GM21423 (cell line): ENCODE results near the gene ICAM5.
A peak's percentile ranks its signal among the peaks of the same experiment; 100 is the strongest.
"Not testable (repeated sequence)": the region's sequence is repeated elsewhere in the genome, so short reads cannot be mapped to it uniquely, and the experiment has no call there.

Experiments used
- ATAC-seq: cut with Tn5 transposase; IDR thresholded peaks from one replicate; pipeline ENCODE4 v1.9.1; 2021; ENCODE audit warnings: mild to moderate bottlenecking, moderate library complexity; ENCODE audit not compliant: unreplicated experiment

Gene ICAM5

DNA sequence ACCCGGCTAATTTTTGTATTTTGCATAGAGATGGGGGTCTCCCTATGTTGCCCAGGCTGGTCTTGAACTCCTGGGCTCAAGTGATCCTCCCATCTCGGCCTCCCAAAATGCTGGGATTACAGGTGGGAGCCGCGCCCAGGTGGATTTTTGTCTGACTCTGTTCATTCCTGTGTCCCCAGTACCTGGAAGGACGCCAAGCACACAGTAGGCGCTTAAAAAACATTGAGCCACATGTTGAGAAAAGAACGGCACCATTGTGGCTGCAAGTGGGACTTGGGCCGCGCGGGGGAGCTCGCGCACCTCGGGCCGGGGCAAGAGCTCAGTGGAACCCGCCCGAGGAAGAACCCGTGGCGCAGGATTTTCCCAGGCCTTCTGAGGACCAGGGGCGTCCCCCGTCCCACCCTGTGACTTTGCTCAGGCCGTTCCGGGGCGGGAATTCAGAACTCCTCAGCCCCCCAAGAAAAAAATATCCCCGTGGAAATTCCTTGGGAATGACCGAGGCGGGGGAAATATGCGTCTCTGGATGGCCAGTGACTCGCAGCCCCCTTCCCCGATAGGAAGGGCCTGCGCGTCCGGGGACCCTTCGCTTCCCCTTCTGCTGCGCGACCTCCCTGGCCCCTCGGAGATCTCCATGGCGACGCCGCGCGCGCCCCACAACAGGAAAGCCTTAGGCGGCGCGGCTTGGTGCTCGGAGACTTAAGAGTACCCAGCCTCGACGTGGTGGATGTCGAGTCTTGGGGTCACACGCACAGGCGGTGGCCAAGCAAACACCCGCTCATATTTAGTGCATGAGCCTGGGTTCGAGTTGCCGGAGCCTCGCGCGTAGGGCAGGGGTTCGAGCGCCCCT is 20.2 kb upstream of the ICAM5 start:
- peak; percentile 31 for ATAC-seq

DNA sequence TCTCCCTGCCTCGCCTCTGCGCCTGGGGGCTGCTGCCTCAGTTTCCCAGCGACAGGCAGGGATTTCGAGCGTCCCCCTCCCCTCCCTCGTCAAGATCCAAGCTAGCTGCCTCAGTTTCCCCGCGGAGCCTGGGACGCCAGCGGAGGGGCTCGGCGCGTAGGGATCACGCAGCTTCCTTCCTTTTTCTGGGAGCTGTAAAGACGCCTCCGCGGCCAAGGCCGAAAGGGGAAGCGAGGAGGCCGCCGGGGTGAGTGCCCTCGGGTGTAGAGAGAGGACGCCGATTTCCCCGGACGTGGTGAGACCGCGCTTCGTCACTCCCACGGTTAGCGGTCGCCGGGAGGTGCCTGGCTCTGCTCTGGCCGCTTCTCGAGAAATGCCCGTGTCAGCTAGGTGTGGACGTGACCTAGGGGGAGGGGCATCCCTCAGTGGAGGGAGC is 19.6 kb upstream of the ICAM5 start:
- peak; percentile 42 for ATAC-seq

DNA sequence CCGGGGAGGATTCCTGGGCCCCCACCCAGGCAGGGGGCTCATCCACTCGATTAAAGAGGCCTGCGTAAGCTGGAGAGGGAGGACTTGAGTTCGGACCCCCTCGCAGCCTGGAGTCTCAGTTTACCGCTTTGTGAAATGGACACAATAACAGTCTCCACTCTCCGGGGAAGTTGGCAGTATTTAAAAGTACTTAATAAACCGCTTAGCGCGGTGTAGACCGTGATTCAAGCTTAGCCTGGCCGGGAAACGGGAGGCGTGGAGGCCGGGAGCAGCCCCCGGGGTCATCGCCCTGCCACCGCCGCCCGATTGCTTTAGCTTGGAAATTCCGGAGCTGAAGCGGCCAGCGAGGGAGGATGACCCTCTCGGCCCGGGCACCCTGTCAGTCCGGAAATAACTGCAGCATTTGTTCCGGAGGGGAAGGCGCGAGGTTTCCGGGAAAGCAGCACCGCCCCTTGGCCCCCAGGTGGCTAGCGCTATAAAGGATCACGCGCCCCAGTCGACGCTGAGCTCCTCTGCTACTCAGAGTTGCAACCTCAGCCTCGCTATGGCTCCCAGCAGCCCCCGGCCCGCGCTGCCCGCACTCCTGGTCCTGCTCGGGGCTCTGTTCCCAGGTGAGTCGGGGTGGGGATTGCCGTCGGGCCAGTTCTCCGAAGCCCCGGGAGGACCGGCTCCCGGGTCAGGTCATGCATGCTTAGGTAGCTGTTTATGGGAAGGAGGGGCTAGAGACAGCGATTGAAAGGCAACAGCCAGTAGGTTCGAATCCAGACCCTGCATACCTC is 18.9 kb upstream of the ICAM5 start, which contains the start of gene ICAM1:
Gene ICAM1, plus strand, starts transcription at position 505 of the 779 bp plus-strand sequence. Its CDS starts 40 bp downstream, at position 545.
- ATAC-seq = peak; percentile 50

DNA sequence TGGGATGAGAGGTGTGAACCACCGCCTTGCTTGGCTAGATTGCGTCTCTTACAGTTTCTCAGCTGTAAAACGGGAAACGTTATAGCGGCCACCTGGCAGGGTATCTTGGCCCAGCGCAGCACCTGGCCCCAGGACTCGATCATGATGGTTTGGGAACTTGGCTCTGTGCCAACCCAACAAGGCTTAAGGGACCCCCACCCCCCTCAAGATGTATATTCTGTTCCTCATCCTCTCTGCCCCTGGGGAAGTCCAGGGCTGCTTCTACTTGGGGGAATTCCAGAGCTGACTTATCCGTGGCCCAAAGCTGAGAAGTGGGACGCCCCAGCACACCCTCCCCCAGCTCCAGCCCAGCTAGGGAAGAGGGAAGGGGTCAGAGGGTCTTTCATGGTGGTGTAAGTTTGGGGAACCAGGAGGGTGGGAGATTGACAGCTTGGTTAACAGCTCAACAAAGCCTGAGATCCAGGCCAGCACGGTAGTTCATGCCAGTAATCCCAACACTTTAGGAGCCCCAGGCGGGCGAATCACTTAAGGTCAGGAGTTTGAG is 18.1 kb upstream of the ICAM5 start:
- peak; percentile 19 for ATAC-seq

DNA sequence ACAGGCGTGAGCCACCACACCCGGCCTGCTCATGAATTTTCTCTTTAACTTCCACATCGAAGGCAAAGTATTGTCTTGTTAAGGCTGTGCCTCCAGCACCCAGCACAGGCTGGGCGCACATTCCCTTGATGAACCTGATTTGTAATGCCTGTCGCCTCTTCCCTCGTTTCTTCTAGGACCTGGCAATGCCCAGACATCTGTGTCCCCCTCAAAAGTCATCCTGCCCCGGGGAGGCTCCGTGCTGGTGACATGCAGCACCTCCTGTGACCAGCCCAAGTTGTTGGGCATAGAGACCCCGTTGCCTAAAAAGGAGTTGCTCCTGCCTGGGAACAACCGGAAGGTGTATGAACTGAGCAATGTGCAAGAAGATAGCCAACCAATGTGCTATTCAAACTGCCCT is 15.2 kb upstream of the ICAM5 start:
- no peak for ATAC-seq

DNA sequence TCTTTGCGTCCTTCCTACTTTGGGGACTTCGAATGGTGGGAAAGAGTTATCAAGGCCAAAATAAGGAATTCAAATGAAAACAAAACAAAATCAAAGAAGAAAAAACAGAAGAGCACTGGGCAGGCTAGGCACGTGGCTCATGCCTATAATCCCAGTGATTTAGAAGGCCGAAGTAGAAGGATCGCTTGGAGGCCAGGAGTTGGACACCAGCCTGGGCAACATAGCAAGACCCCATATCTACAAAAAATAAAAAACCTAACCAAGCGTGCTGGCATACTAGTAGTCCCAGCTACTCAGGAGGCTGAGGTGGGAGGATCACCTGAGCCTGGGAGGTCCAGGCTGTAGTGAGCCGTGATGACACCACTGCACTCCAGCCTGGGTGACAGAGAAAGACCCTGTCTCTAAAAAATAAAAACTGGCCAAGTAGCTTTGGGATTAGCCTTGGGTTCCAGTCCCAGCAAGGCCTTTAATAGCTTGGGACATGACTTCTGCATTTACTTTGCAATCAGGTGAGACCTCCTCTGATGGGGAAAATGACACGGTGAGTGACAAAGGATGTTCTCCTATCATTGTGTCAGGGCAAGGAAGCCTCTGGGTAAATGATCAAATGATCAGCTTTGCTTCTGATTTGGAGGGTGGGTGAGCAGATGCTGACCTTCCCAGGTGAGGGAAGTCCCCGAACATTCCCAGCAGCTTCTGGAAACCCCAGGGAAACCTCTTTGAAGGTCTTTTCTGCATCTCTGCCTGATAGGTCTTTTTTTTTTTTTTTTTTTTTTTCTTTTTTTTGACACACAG is 11.8 kb upstream of the ICAM5 start:
- no peak for ATAC-seq

DNA sequence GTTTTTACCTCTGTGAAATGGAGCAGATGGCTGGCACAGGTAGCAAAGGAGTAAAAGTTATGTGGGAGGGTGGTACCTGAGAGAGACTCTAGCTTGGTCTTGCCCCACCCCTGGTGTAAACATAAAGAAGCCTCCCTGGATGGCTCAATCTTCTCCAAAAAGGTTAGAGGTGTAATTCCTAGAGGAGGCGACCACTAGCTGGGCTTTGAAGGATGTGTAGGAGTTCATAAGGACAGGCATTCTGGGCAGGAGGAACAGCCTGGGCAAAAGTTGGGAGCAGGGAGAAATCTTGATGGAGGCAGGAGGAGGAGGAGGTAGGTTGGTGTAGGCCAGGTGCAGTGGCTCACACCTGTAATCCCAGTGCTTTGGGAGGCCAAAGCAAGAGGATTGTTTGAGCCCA is 10.8 kb upstream of the ICAM5 start:
- ATAC-seq = no peak

DNA sequence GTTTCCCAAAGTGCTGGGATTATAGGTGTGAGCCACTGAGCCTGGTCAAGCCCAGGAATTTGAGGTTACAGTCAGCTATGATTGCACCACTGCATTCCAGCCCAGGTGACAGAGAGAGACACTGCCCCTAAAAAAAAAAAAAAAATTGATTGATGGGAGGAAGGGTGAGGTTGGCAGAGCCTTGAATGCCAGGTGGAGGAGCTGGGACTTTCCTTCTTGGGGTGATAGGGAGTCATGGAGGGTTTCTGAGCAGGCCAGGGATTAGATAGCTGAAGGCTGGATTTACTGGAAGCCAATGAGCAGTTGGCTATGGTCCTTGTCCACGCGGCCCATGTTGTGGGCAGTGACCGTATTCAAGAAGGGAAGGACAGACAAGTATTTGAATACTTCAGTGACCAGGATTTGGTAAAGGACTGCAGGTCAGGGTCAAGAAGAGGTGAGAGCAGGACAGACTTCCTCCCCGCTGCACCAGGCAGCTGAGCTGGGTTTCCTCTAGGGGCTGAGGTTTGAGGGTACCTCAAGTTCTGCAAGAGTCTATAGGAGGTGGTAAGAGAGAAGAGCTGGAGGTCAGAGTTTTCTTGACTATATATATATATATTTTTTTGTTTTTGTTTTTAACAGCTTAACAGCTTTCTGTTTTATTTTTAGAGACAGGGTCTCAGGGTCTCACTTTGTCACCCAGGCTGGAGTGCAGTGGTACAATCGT is 9.9 kb upstream of the ICAM5 start:
- ATAC-seq = no peak

DNA sequence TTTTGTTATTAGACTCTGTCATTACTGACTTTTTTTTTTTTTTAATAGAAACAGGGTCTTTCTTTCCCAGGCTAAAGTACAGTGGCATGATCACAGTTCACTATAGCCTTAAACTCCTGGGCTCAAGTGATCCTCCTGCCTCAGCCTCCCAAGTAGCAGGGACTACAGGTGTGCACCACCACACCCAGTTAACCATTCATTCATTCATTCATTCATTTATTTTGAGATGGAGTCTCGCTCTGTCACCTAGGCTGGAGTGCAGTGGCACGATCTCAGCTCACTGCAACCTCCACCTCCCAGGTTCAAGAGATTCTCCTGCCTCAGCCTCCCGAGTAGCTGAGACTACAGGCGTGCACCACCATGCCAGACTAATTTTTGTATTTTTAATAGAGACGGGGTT is 7.7 kb upstream of the ICAM5 start:
- ATAC-seq = not testable (repeated sequence)

DNA sequence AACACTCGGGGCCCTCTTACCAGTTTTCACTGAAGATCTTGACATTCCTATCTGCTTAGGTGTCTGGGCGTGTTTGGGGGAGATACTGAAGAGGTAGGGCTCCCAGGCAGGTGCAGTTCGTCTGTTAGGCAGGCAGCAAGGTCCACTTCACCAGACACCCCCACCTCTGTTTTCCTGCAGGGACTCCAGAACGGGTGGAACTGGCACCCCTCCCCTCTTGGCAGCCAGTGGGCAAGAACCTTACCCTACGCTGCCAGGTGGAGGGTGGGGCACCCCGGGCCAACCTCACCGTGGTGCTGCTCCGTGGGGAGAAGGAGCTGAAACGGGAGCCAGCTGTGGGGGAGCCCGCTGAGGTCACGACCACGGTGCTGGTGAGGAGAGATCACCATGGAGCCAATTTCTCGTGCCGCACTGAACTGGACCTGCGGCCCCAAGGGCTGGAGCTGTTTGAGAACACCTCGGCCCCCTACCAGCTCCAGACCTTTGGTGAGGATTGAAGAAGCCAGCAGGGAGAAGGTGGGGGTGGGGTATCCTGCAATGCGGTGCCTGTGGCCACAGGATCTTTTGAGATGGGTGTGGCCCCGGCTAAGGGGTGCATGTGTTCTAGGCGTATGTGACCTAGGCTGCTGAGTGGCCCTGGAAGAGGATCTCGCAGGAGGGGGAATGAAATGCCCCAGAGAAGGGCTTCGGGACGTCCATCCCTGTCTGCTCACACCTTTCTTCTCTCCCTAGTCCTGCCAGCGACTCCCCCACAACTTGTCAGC is 6.3 kb upstream of the ICAM5 start:
- no peak for ATAC-seq

DNA sequence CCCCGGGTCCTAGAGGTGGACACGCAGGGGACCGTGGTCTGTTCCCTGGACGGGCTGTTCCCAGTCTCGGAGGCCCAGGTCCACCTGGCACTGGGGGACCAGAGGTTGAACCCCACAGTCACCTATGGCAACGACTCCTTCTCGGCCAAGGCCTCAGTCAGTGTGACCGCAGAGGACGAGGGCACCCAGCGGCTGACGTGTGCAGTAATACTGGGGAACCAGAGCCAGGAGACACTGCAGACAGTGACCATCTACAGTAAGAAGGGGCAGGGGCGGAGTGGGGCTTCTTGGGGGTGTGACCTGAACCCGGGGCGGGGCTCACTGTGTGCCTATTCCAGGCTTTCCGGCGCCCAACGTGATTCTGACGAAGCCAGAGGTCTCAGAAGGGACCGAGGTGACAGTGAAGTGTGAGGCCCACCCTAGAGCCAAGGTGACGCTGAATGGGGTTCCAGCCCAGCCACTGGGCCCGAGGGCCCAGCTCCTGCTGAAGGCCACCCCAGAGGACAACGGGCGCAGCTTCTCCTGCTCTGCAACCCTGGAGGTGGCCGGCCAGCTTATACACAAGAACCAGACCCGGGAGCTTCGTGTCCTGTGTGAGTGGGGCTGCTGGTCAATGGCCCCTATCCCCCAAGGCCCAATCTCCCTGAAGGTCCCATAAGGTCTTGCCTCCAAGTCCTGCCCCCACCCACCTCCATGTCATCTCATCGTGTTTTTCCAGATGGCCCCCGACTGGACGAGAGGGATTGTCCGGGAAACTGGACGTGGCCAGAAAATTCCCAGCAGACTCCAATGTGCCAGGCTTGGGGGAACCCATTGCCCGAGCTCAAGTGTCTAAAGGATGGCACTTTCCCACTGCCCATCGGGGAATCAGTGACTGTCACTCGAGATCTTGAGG is 5.4 kb upstream of the ICAM5 start:
- no peak for ATAC-seq

DNA sequence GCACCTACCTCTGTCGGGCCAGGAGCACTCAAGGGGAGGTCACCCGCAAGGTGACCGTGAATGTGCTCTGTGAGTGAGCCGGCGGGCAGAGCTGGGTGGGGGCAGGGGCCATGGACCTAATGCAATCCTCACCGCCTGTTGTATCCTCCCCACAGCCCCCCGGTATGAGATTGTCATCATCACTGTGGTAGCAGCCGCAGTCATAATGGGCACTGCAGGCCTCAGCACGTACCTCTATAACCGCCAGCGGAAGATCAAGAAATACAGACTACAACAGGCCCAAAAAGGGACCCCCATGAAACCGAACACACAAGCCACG is 4.8 kb upstream of the ICAM5 start:
- no peak for ATAC-seq

DNA sequence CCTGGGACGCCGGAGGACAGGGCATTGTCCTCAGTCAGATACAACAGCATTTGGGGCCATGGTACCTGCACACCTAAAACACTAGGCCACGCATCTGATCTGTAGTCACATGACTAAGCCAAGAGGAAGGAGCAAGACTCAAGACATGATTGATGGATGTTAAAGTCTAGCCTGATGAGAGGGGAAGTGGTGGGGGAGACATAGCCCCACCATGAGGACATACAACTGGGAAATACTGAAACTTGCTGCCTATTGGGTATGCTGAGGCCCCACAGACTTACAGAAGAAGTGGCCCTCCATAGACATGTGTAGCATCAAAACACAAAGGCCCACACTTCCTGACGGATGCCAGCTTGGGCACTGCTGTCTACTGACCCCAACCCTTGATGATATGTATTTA is 4.4 kb upstream of the ICAM5 start:
- ATAC-seq = no peak

DNA sequence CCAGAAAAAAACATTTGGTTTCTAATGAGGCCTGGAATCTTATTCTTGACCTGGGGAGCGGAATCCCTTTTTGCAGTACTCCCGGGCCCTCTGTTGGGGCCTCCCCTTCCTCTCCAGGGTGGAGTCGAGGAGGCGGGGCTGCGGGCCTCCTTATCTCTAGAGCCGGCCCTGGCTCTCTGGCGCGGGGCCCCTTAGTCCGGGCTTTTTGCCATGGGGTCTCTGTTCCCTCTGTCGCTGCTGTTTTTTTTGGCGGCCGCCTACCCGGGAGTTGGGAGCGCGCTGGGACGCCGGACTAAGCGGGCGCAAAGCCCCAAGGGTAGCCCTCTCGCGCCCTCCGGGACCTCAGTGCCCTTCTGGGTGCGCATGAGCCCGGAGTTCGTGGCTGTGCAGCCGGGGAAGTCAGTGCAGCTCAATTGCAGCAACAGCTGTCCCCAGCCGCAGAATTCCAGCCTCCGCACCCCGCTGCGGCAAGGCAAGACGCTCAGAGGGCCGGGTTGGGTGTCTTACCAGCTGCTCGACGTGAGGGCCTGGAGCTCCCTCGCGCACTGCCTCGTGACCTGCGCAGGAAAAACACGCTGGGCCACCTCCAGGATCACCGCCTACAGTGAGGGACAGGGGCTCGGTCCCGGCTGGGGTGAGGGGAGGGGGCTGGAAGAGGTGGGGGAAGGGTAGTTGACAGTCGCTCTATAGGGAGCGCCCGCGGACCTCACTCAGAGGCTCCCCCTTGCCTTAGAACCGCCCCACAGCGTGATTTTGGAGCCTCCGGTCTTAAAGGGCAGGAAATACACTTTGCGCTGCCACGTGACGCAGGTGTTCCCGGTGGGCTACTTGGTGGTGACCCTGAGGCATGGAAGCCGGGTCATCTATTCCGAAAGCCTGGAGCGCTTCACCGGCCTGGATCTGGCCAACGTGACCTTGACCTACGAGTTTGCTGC is 2.7 kb upstream of the ICAM5 start, which contains the start of gene ICAM4:
Gene ICAM4, plus strand, starts transcription at position 153 of the 935 bp plus-strand sequence. Its CDS starts 58 bp downstream, at position 211.
- ATAC-seq = no peak

DNA sequence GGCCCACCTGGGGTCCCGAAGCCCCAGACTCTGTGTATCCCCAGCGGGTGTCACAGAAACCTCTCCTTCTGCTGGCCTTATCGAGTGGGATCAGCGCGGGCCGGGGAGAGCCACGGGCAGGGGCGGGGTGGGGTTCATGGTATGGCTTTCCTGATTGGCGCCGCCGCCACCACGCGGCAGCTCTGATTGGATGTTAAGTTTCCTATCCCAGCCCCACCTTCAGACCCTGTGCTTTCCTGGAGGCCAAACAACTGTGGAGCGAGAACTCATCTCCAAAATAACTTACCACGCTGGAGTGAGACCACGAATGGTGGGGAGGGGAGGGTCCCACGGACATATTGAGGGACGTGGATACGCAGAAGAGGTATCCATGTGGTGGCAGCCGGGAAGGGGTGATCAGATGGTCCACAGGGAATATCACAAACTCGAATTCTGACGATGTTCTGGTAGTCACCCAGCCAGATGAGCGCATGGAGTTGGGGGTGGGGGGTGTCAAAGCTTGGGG is 1.0 kb upstream of the ICAM5 start:
- ATAC-seq = no peak

DNA sequence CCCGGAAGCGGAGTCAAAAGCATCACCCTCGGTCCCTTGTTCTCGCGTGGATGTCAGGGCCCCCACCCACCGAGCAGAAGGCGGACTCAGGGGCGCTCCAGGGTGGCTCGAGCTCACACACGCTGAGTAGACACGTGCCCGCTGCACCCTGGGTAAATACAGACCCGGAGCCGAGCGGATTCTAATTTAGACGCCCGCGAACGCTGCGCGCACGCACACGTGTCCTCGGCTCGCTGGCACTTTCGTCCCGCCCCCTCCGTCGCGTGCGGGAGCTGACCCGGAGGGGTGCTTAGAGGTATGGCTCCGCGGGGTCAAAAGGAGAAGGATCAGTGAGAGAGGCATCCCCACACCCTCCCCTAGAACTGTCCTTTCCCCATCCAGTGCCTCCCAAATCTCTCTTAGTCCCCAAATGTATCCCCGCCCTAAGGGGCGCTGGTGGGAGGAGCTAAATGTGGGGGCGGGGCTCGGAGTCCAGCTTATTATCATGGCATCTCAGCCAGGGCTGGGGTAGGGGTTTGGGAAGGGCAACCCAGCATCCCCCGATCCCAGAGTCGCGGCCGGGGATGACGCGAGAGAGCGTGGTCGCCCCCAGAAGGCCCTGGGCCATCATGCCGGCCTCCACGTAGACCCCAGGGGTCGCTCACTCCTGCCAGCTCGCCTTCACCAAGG is 451 bp upstream of the ICAM5 start:
- ATAC-seq = no peak
